Adrenal gland (tissue), 12 donors: Measurements from ENCODE around the gene CHSY3. TPM values are rescaled to one million over a fixed set of nuclear protein-coding genes. Genes with fewer than 3 reads are reported as not detected.

ENCODE experiments used
- DNase-seq, 7 donors: peaks; one replicate each; pipeline ENCODE4 v3.0.0-alpha.2; 2019 to 2020
- H3K27ac ChIP-seq, 5 donors: fragments of 200-600 bp; sonication (generic) in 4 of 5; 1 replicate in 3 of 5; 2 replicates in 2 of 5; pipeline versions ENCODE4 v1.5.1 to v1.8.0; 2016 to 2020; ENCODE audit warnings: mild to moderate bottlenecking in 1 of 5
- H3K27me3 ChIP-seq: fragments of 200-600 bp; 2 replicates; pipeline ENCODE4 v1.8.0; 2021
- H3K36me3 ChIP-seq, 2 donors: fragments of 200-600 bp; replicated peaks in 1 of 2; 1 replicate in 1 of 2; 2 replicates in 1 of 2; pipeline versions ENCODE4 v1.5.1 to v1.8.0; 2018 to 2022
- H3K4me1 ChIP-seq, 2 donors: fragments of 200-600 bp; replicated peaks in 1 of 2; 1 replicate in 1 of 2; 2 replicates in 1 of 2; pipeline versions ENCODE4 v1.5.1 to v1.8.0; 2018 to 2021
- H3K4me3 ChIP-seq, 4 donors: fragments of 200-600 bp; sonication (generic) in 3 of 4; one replicate each; pipeline ENCODE4 v1.5.1; 2016 to 2018
- H3K9me3 ChIP-seq, 3 donors: fragments of 200-600 bp; sonication (generic) in 1 of 3; replicated peaks in 1 of 3; 1 replicate in 2 of 3; 2 replicates in 1 of 3; pipeline versions ENCODE4 v1.5.1 to v1.8.0; 2016 to 2021
- CTCF ChIP-seq, 6 experiments: fragments of 450-650 bp in 4 of 6; fragments of 200-600 bp in 2 of 6; sonication (generic) in 1 of 6; IDR thresholded peaks; 1 replicate in 5 of 6; 2 replicates in 1 of 6; pipeline versions ENCODE4 v1.5.1 to v1.8.0; 2016 to 2021; ENCODE audit warnings: antibody characterized with exemption in 6 of 6, mild to moderate bottlenecking in 2 of 6, moderate library complexity in 1 of 6
- POLR2A ChIP-seq, 2 donors: fragments of 450-650 bp; IDR thresholded peaks; one replicate each; pipeline ENCODE4 v1.6.1; 2017; ENCODE audit warnings: antibody characterized with exemption in 2 of 2, mild to moderate bottlenecking in 2 of 2, moderate library complexity in 1 of 2
- WGBS, 4 donors: extraction: QIAGEN DNeasy Blood & Tissue Kit in 2 of 4; methylation state at CpG; one replicate each; pipeline versions ENCODE4 v1.1.5 to v1.1.7; 2013 to 2017; 5-methylcytosine and 5-hydroxymethylcytosine counted together
- intact Hi-C, 2 donors: fragments of 100-400 bp; cut with DNase I; formaldehyde crosslinking; loops; one replicate each; pipeline versions ENCODE4 v1.14.1 to v1.15.0; 2022 to 2023
- polyA plus RNA-seq, 3 donors: library from polyadenylated mRNA; stranded (reverse); fragments of 200-250 nt in 2 of 3; fragments of 350-450 nt in 1 of 3; fragmentation: Illumina TruSeq in 1 of 3; extraction: RNeasy Lipid Tissue Mini Kit (QIAGEN cat#74804) in 1 of 3; gene quantifications; one replicate each; pipeline ENCODE4 v1.2.3, GENCODE V29; 2013 to 2014
- small RNA-seq, 2 donors: library from RNA; depleted of rRNA; stranded (forward); fragments of <200 nt; gene quantifications; one replicate each; pipeline ENCODE3, GENCODE V24; 2016
- total RNA-seq, 9 donors: library from RNA; depleted of rRNA in 4 of 9; stranded (reverse); fragments of >200 nt in 4 of 9; fragments of 120-200 nt in 1 of 9; fragmentation: NEBNext Ultra II Directional in 1 of 9; extraction: Animal tissue kit (Norgen Biotek cat#: 25700) in 1 of 9; gene quantifications; one replicate each; pipeline versions ENCODE4 v1.1.0 to v1.2.4, GENCODE V29; 2013 to 2023
- donor health status: healthy with polysubstance abuse.
- donor health status: Bipolar disorder and iron deficiency.
- donor health status: DM: yes; HTN: yes; CAD: no.
- donor health status: DM: no; HTN: no; CAD: no.
- donor health status: DM: no; HTN: no; CAD: no.
- donor health status: DM: yes; HTN: yes; CAD: no.

CHSY3 gene
- total and polyA plus RNA-seq, 12 donors, result 0.08 to 2.5 (median 0.80) TPM

DNA sequence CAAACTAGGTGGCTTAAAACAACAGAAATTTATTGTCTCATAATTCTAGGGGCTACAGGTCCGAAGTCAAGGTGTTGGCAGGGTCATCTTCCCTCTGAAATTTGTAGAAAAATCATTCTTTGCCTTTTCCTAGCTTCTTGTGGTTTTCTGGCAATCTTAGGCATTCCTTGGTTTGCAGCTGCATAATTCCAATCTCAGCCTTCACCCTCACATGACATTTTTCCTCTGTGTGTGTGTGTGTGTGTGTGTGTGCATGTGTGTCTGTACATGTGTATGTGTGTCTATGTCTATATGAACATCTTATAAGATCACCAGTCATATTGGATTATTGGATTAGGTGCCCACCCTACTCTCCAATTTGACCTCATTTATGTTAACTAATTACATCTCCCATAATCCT lies 330.6 kb downstream of the CHSY3 start:
- Histone ChIP-seq H3K27ac (no peak overlapping the region), H3K9me3 (no peaks in the 10 kb centered on the region), H3K27me3 (no peaks in the 10 kb centered on the region), H3K36me3 (no peaks in the 10 kb centered on the region), H3K4me1 (no peaks in the 10 kb centered on the region), H3K4me3 (no peak overlapping the region)
- intact Hi-C loops, result no loop called here
- DNase-seq, result no peak
- no peak for TF ChIP-seq POLR2A (IDR thresholded peaks at IDR 0.05)
- no peak for TF ChIP-seq CTCF (IDR thresholded peaks at IDR 0.05)
- WGBS, 4 donors, result 48 to 78% (median 70%) methylated on average over 1 of the region's 1 CpG

Small RNA genes within 50 kb of the gene (small RNA-seq; reads per million reads assigned to genes)
- gene RNA5SP191 (1.3 to 2.1 reads per million in 2 donors), gene RNU6ATAC10P (0 reads per million in 2 donors)

Other genes with a start within 250 kb of the CHSY3 start
- gene MINAR2, start 156.4 kb upstream of the CHSY3 start, total RNA-seq, result under 1 TPM in 1 of 9 donors, not detected in 8; 0.39 TPM
- gene MINAR2, start 156.4 kb upstream of the CHSY3 start, polyA plus RNA-seq, result under 1 TPM in 1 of 3 donors, not detected in 2; 0.03 TPM